Measurements from ENCODE around the gene TUT4. TPM values are rescaled to one million over a fixed set of nuclear protein-coding genes. Genes with fewer than 3 reads are reported as not detected.

Gene TUT4
- total and polyA plus RNA-seq, 2 of the 4 experiments (the other 2 are of a cell fraction), result 10.9 to 40.0 TPM

DNA sequence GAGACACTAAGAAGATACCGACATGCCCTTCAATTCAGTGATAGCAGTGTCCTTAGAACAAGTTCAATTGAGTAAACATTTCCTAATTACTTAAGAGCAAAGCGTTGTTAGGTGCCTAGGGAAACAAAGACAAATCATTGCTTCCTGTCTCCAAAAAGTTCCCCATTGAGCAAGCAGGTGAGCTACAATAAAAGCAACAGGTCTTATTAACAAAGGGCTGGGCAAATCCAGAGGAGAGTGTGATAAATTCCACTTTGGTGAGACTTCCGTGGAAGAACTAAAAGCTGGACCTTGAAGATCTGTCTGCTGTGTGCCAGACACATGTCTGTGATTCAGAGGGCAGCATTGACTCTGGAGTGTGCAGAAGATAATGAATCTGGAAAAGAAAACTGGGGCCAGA is 1.9 kb upstream of the TUT4 start:
- Histone ChIP-seq H3K27me3 (ENCODE audit: control insufficient read depth, insufficient read depth, low read length) (no peaks in the 10 kb centered on the region), H4K20me1 (ENCODE audit: insufficient read depth, low read length) (peaks cover 21% of the 10 kb centered on the region), H3K4ac (ENCODE audit: low read depth, low read length) (no peak overlapping the region), H3K4me2 (ENCODE audit: low read depth, low read length) (no peak overlapping the region; the same call in 1 of the 2 replicates), H2BK15ac (ENCODE audit: low read depth, low read length) (no peak overlapping the region), H4K91ac (ENCODE audit: insufficient read depth, low read depth, low read length) (no peak overlapping the region), H3K9ac (ENCODE audit: low read depth, low read length) (no peak overlapping the region), H3K23ac (ENCODE audit: low read depth, low read length) (peak overlapping the region; percentile 63; the same call in 1 of the 2 replicates), H2AFZ (replicated peaks; ENCODE audit: low read length, poor library complexity) (no peak overlapping the region), H2BK5ac (ENCODE audit: low read depth, low read length, poor library complexity, severe bottlenecking) (no peak overlapping the region), H4K8ac (ENCODE audit: low read depth in 2 of 2, low read length in 2 of 2) (peak overlapping the region; percentile 31 to 92; a peak in 2 of 4 replicates), H3K4me1 (ENCODE audit: control insufficient read depth, insufficient read depth, low read length) (peaks cover 4% of the 10 kb centered on the region), H3K56ac (ENCODE audit: extremely low read depth, insufficient read depth, low read length) (no peak overlapping the region), H3K14ac (replicated peaks; ENCODE audit: low read depth, low read length) (0 out of 2 replicates have a peak overlapping the region, but pooled peaks have one; percentile 10), H4K5ac (ENCODE audit: low read depth, low read length) (no peak overlapping the region), H2AK5ac (ENCODE audit: low read depth, low read length) (no peak overlapping the region), H2AK9ac (replicated peaks; ENCODE audit: low read depth, low read length, poor library complexity) (no peak overlapping the region), H3K79me1 (ENCODE audit: low read depth in 1 of 2, low read length in 2 of 2) (peaks cover 3 to 33% of the 10 kb centered on the region in 2 experiments; a peak in 2 of 4 replicates), H3K4me3 (ENCODE audit: insufficient read depth, low read depth, low read length) (no peak overlapping the region), H2BK120ac (ENCODE audit: low read depth, low read length) (no peak overlapping the region), H2BK20ac (ENCODE audit: low read depth, low read length) (no peak overlapping the region), H3K27ac (ENCODE audit: insufficient read depth, low read length) (no peak overlapping the region), H3K9me1 (ENCODE audit: insufficient read depth, low read length) (0 out of 2 replicates have a peak, but pooled peaks cover 3% of the 10 kb centered on the region), H3K18ac (ENCODE audit: low read depth, low read length) (no peak overlapping the region), H3K36me3 (ENCODE audit: control insufficient read depth, insufficient read depth, low read length) (no peaks in the 10 kb centered on the region), H3K9me3 (ENCODE audit: control insufficient read depth, insufficient read depth, low read length) (no peaks in the 10 kb centered on the region)
- no peak for ATAC-seq (ENCODE audit: low read depth)
- ChIA-PET CTCF (no interaction called here), POLR2A (ENCODE audit: unreplicated experiment) (no interaction called here)
- no TSS peak for BruUV-seq (replicated peaks)
- in situ Hi-C loops (cut with MboI; ENCODE audit: low sequenced_read_pairs), result no loop called here
- intact Hi-C loops (cut with micrococcal nuclease), result no loop called here
- WGBS, 2 experiments (ENCODE audit: extremely low coverage in 2 of 2, insufficient read length in 1 of 2), result no CpG with 5 or more reads among the region's 3 CpGs
- peak; percentile 31 for DNase-seq
- no peak for TF ChIP-seq NFE2L2 (IDR thresholded peaks at IDR 0.05; ENCODE audit: low read depth, low read length)
- no peak for TF ChIP-seq RFX5 (IDR thresholded peaks at IDR 0.05; ENCODE audit: low read depth, low read length)
- TF ChIP-seq, protein P1, sequence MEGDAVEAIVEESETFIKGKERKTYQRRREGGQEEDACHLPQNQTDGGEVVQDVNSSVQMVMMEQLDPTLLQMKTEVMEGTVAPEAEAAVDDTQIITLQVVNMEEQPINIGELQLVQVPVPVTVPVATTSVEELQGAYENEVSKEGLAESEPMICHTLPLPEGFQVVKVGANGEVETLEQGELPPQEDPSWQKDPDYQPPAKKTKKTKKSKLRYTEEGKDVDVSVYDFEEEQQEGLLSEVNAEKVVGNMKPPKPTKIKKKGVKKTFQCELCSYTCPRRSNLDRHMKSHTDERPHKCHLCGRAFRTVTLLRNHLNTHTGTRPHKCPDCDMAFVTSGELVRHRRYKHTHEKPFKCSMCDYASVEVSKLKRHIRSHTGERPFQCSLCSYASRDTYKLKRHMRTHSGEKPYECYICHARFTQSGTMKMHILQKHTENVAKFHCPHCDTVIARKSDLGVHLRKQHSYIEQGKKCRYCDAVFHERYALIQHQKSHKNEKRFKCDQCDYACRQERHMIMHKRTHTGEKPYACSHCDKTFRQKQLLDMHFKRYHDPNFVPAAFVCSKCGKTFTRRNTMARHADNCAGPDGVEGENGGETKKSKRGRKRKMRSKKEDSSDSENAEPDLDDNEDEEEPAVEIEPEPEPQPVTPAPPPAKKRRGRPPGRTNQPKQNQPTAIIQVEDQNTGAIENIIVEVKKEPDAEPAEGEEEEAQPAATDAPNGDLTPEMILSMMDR (conservative IDR thresholded peaks at IDR 0.05; ENCODE audit: low read depth, low read length), result no peak
- TF ChIP-seq FOS (IDR thresholded peaks at IDR 0.05; ENCODE audit: low read depth, low read length), result no peak
- TF ChIP-seq POLR2A (IDR thresholded peaks at IDR 0.05; ENCODE audit: low read depth, low read length), result no peak
- TF ChIP-seq BHLHE40 (IDR thresholded peaks at IDR 0.05; ENCODE audit: low read depth, low read length), result no peak
- no peak for TF ChIP-seq MAFK (IDR thresholded peaks at IDR 0.05; ENCODE audit: low read depth, low read length)
- TF ChIP-seq CEBPB (IDR thresholded peaks at IDR 0.05; ENCODE audit: low read depth, low read length), result no peak
- no peak for TF ChIP-seq SMC3 (IDR thresholded peaks at IDR 0.05; ENCODE audit: low read depth, low read length)
- no peak for TF ChIP-seq MXI1 (IDR thresholded peaks at IDR 0.05; ENCODE audit: borderline replicate concordance, low read depth, low read length)
- no peak for TF ChIP-seq MAZ (IDR thresholded peaks at IDR 0.05; ENCODE audit: borderline replicate concordance, low read depth, low read length)
- TF ChIP-seq ELK1 (IDR thresholded peaks at IDR 0.05; ENCODE audit: borderline replicate concordance, low read depth, low read length), result no peak
- TF ChIP-seq CHD1 (IDR thresholded peaks at IDR 0.05; ENCODE audit: low read depth, low read length), result no peak
- TF ChIP-seq USF2 (IDR thresholded peaks at IDR 0.05; ENCODE audit: low read depth, low read length), result no peak
- TF ChIP-seq RCOR1 (IDR thresholded peaks at IDR 0.05; ENCODE audit: insufficient replicate concordance, low read length), result no peak
- no peak for TF ChIP-seq RAD21 (IDR thresholded peaks at IDR 0.05; ENCODE audit: low read length)
- dilution Hi-C loops (cut with HindIII; ENCODE audit: low sequenced_read_pairs, unreplicated experiment), result no loop called here
